Measurements from ENCODE around the gene REXO4. TPM values are rescaled to one million over a fixed set of nuclear protein-coding genes. Genes with fewer than 3 reads are reported as not detected.

The REXO4 gene
- total and polyA plus RNA-seq, 10 of the 15 experiments (the other 5 are each of a cell fraction or from before 2014, with no cell fraction given), result 2.7 to 43.9 (median 30.5) TPM

GRCh38 chr9:133417541-133418461, at the start of gene REXO4 (continued):
- TF ChIP-seq MLLT1 (IDR thresholded peaks at IDR 0.05), result peak; percentile 87
- peak; percentile 93 for TF ChIP-seq MYC (IDR thresholded peaks at IDR 0.05; ENCODE audit: insufficient read depth, insufficient read length, insufficient replicate concordance, low read length, severe bottlenecking)
- TF ChIP-seq BCL11A (IDR thresholded peaks at IDR 0.05; ENCODE audit: low read depth, low read length), result no peak
- no peak for TF ChIP-seq RAD51 (IDR thresholded peaks at IDR 0.05)
- no peak for TF ChIP-seq ATF2 (IDR thresholded peaks at IDR 0.05; ENCODE audit: low read length)
- TF ChIP-seq NBN (IDR thresholded peaks at IDR 0.05), result peak; percentile 98
- TF ChIP-seq PAX8 (IDR thresholded peaks at IDR 0.05), result no peak
- no peak for TF ChIP-seq FOS (IDR thresholded peaks at IDR 0.05; ENCODE audit: borderline replicate concordance, extremely low read depth, insufficient read length)
- 0 out of 2 replicates have a peak, but pooled peaks have one; percentile 37 for TF ChIP-seq HDGF (IDR thresholded peaks at IDR 0.05)
- TF ChIP-seq STAT1 (conservative IDR thresholded peaks at IDR 0.05), result peak; percentile 93; the same call in 1 of the 2 replicates
- TF ChIP-seq PKNOX1 (IDR thresholded peaks at IDR 0.05), result peak; percentile 79
- no peak for TF ChIP-seq E2F4 (IDR thresholded peaks at IDR 0.05; ENCODE audit: low read depth, low read length)
- TF ChIP-seq HDAC6 (IDR thresholded peaks at IDR 0.05; ENCODE audit: unreplicated experiment), result no peak
- TF ChIP-seq TCF7 (IDR thresholded peaks at IDR 0.05; ENCODE audit: borderline replicate concordance), result no peak; the same call in 1 of the 2 replicates
- TF ChIP-seq, protein P1, sequence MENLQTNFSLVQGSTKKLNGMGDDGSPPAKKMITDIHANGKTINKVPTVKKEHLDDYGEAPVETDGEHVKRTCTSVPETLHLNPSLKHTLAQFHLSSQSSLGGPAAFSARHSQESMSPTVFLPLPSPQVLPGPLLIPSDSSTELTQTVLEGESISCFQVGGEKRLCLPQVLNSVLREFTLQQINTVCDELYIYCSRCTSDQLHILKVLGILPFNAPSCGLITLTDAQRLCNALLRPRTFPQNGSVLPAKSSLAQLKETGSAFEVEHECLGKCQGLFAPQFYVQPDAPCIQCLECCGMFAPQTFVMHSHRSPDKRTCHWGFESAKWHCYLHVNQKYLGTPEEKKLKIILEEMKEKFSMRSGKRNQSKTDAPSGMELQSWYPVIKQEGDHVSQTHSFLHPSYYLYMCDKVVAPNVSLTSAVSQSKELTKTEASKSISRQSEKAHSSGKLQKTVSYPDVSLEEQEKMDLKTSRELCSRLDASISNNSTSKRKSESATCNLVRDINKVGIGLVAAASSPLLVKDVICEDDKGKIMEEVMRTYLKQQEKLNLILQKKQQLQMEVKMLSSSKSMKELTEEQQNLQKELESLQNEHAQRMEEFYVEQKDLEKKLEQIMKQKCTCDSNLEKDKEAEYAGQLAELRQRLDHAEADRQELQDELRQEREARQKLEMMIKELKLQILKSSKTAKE (IDR thresholded peaks at IDR 0.05; ENCODE audit: low read depth, poor library complexity, severe bottlenecking), result peak; percentile 38
- TF ChIP-seq MTA3 (IDR thresholded peaks at IDR 0.05; ENCODE audit: borderline replicate concordance, low read length), result no peak
- no peak for TF ChIP-seq NFIC (IDR thresholded peaks at IDR 0.05; ENCODE audit: low read depth, low read length)
- peak; percentile 79 for TF ChIP-seq KLF5 (IDR thresholded peaks at IDR 0.05; ENCODE audit: partially characterized antibody)

Data from GM12878 (cell line).